Transverse colon (tissue), 4 donors: Measurements from ENCODE around the gene EZR.

Experiments used
- POLR2AphosphoS5 ChIP-seq, 3 donors: sonication (generic); formaldehyde crosslinking; IDR thresholded peaks; one replicate each; pipeline ENCODE4 v1.6.1; 2016; ENCODE audit warnings: antibody characterized with exemption in 3 of 3
- TF ChIP-seq, protein P1 (sequence below), 5 experiments: fragments of 200-600 bp in 3 of 5; fragments of 450-650 bp in 2 of 5; sonication (generic) in 3 of 5; IDR thresholded peaks; 1 replicate in 2 of 5; 2 replicates in 3 of 5; pipeline ENCODE4 v1.5.1; 2016 to 2017; ENCODE audit warnings: antibody characterized with exemption in 5 of 5, inconsistent platforms in 3 of 5, mild to moderate bottlenecking in 2 of 5, moderate library complexity in 1 of 5

GRCh38 chr6:158766621-158767455 is 52.3 kb downstream of the EZR start:
- TF ChIP-seq, protein P1, sequence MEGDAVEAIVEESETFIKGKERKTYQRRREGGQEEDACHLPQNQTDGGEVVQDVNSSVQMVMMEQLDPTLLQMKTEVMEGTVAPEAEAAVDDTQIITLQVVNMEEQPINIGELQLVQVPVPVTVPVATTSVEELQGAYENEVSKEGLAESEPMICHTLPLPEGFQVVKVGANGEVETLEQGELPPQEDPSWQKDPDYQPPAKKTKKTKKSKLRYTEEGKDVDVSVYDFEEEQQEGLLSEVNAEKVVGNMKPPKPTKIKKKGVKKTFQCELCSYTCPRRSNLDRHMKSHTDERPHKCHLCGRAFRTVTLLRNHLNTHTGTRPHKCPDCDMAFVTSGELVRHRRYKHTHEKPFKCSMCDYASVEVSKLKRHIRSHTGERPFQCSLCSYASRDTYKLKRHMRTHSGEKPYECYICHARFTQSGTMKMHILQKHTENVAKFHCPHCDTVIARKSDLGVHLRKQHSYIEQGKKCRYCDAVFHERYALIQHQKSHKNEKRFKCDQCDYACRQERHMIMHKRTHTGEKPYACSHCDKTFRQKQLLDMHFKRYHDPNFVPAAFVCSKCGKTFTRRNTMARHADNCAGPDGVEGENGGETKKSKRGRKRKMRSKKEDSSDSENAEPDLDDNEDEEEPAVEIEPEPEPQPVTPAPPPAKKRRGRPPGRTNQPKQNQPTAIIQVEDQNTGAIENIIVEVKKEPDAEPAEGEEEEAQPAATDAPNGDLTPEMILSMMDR (IDR thresholded peaks at IDR 0.05) = no peak
- peak in 1 of 3 donors; percentile 18 for TF ChIP-seq POLR2AphosphoS5 (IDR thresholded peaks at IDR 0.05)
